Endothelial cell of umbilical vein (primary cell): Measurements from ENCODE around the gene TTN. TPM values are rescaled to one million over a fixed set of nuclear protein-coding genes. Genes with fewer than 3 reads are reported as not detected.

ENCODE experiments used
- BruUV-seq: library from RNA; stranded (reverse); fragments of 400-500 nt; replicated peaks from 2 replicates; lab custom pipeline; 2021; lab: Mats Ljungman, UMichigan
- CTCF ChIA-PET: fragments of 300-600, 350-600 bp; sonication (Branson Sonifier 250); formaldehyde crosslinking; loops from one replicate; lab custom pipeline; 2021; ENCODE audit warnings: antibody characterized with exemption, inconsistent platforms; lab: Charles Lee
- POLR2A ChIA-PET: fragments of 300-600, 350-600 bp; sonication (Branson Sonifier 250); formaldehyde crosslinking; loops from one replicate; lab custom pipeline; 2021; ENCODE audit warnings: antibody characterized with exemption, inconsistent platforms; lab: Charles Lee
- DNase-seq: peaks from one replicate; pipeline ENCODE4 v3.0.0-alpha.2; 2011; ENCODE audit warnings: low read depth, low spot score
- FAIRE-seq: peaks from 2 replicates; lab custom pipeline; 2011; peaks lifted over from hg19 to GRCh38; lab: Jason Lieb, UNC
- H2AFZ ChIP-seq: 2 replicates; pipeline ENCODE4 v1.6.0; 2012; ENCODE audit warnings: low read depth, low read length, control low read depth, inconsistent platforms
- H3K27ac ChIP-seq: 2 replicates; pipeline ENCODE4 v1.5.1; 2011; ENCODE audit warnings: low read depth, mild to moderate bottlenecking, control low read depth, low read length, moderate library complexity; ENCODE audit not compliant: insufficient read depth
- H3K27me3 ChIP-seq, 2 experiments: 2 replicates each; pipeline versions ENCODE4 v1.6.0 to v1.6.1; 2011; ENCODE audit warnings: low read length in 2 of 2, mixed read lengths in 1 of 2; ENCODE audit not compliant: control insufficient read depth in 2 of 2, insufficient read depth in 2 of 2
- H3K36me3 ChIP-seq, 2 experiments: 2 replicates in 1 of 2; 3 replicates in 1 of 2; pipeline ENCODE4 v1.5.1; 2011; ENCODE audit warnings: low read length in 2 of 2, mild to moderate bottlenecking in 1 of 2, moderate library complexity in 1 of 2; ENCODE audit not compliant: control insufficient read depth in 2 of 2, insufficient read depth in 2 of 2; ENCODE audit errors: extremely low read depth in 1 of 2
- H3K4me1 ChIP-seq: 3 replicates; pipeline ENCODE4 v1.5.1; 2011; ENCODE audit warnings: mild to moderate bottlenecking, low read length; ENCODE audit not compliant: control insufficient read depth, insufficient read depth; ENCODE audit errors: extremely low read depth
- H3K4me2 ChIP-seq: 2 replicates; pipeline ENCODE4 v1.6.1; 2011; ENCODE audit warnings: low read length, control low read depth, mixed read lengths; ENCODE audit not compliant: insufficient read depth
- H3K4me3 ChIP-seq, 3 experiments: fragments of 200-600 bp in 1 of 3; sonication (generic), shearing (Covaris generic) in 1 of 3; replicated peaks in 1 of 3; 2 replicates each; pipeline ENCODE4 v1.5.1; 2011 to 2016; ENCODE audit warnings: control low read depth in 3 of 3, low read length in 3 of 3, mild to moderate bottlenecking in 2 of 3, inconsistent platforms in 1 of 3, low read depth in 1 of 3, moderate library complexity in 1 of 3; ENCODE audit not compliant: insufficient read depth in 1 of 3
- H3K79me2 ChIP-seq: 2 replicates; pipeline ENCODE4 v1.6.0; 2012; ENCODE audit warnings: low read length, inconsistent platforms; ENCODE audit not compliant: control insufficient read depth, insufficient read depth
- H3K9ac ChIP-seq: replicated peaks from 2 replicates; pipeline ENCODE3; 2011; ENCODE audit warnings: low read length, control low read depth; ENCODE audit not compliant: insufficient read depth; ENCODE audit errors: extremely low read depth
- H3K9me1 ChIP-seq: replicated peaks from 3 replicates; pipeline ENCODE4 v1.6.0; 2011; ENCODE audit warnings: mild to moderate bottlenecking, low read length; ENCODE audit not compliant: control insufficient read depth, insufficient read depth; ENCODE audit errors: extremely low read depth
- H3K9me3 ChIP-seq: replicated peaks from 2 replicates; pipeline ENCODE4 v1.5.1; 2012; ENCODE audit warnings: low read length, inconsistent platforms; ENCODE audit not compliant: control insufficient read depth, insufficient read depth
- H4K20me1 ChIP-seq: replicated peaks from 2 replicates; pipeline ENCODE3; 2011; ENCODE audit warnings: mild to moderate bottlenecking, low read length; ENCODE audit not compliant: control insufficient read depth, insufficient read depth; ENCODE audit errors: extremely low read depth
- FOS ChIP-seq: IDR thresholded peaks from 2 replicates; pipeline ENCODE4 v1.6.1; 2011; ENCODE audit warnings: mild to moderate bottlenecking, low read length, moderate library complexity, borderline replicate concordance; ENCODE audit not compliant: insufficient read depth
- JUN ChIP-seq: IDR thresholded peaks from 2 replicates; pipeline ENCODE4 v1.6.1; 2011; ENCODE audit warnings: borderline replicate concordance, low read depth; ENCODE audit not compliant: insufficient read length, insufficient read depth
- dilution Hi-C: fragments of 300-500 bp; cut with MboI; formaldehyde crosslinking; loops from one replicate; pipeline ENCODE4 v1.15.0; 2019; ENCODE audit warnings: low sequenced_read_pairs; ENCODE audit not compliant: extremely low pct_ligation_motif_present
- intact Hi-C: fragments of 100-400 bp; cut with micrococcal nuclease; formaldehyde crosslinking; loops from one replicate; pipeline ENCODE4 v1.10.0; 2022
- polyA plus RNA-seq, 4 experiments: library from polyadenylated mRNA; depleted of rRNA in 3 of 4; stranded (reverse) in 3 of 4; unstranded in 1 of 4; fragments of >200 nt; gene quantifications; 2 replicates each; pipeline versions ENCODE4 v1.2.1 to v1.2.3, GENCODE V29; 2011 to 2012; ENCODE audit warnings: missing spikeins in 1 of 4
- total RNA-seq: library from RNA; stranded (reverse); gene quantifications from 2 replicates; pipeline ENCODE4 v1.2.3, GENCODE V29; 2021

TTN gene
- total and polyA plus RNA-seq, 2 donors (not counting 3 experiments of a cell fraction or from before 2014, with no cell fraction given) = 0.11 to 0.49 TPM

GRCh38 chr2:178476477-178476876 lies 330.7 kb downstream of the TTN start:
- Histone ChIP-seq H2AFZ (no peak overlapping the region), H3K27me3 (no peaks in the 10 kb centered on the region), H4K20me1 (no peaks in the 10 kb centered on the region), H3K4me1 (peaks cover 20% of the 10 kb centered on the region), H3K79me2 (peaks cover 12% of the 10 kb centered on the region), H3K9me3 (no peaks in the 10 kb centered on the region), H3K9me1 (no peaks in the 10 kb centered on the region), H3K36me3 (no peaks in the 10 kb centered on the region), H3K27ac (no peak overlapping the region), H3K4me3 (no peak overlapping the region), H3K9ac (no peak overlapping the region), H3K4me2 (no peak overlapping the region)
- intact Hi-C loops = no loop called here
- DNase-seq (no peak), FAIRE-seq (no peak)
- dilution Hi-C loops = no loop called here
- ChIA-PET POLR2A (no interaction called here), CTCF (no interaction called here)
- no TSS peak for BruUV-seq
- no peak for TF ChIP-seq FOS
- TF ChIP-seq JUN = no peak

Other genes with a start within 250 kb of the TTN start
- not detected in 2 replicates for gene CCDC141, start 242.7 kb upstream of the TTN start, total RNA-seq
- not detected in 2 replicates for gene CCDC141, start 242.7 kb upstream of the TTN start, polyA plus RNA-seq